Transverse colon (tissue), 3 donors: ENCODE results near the gene GRK4.

ENCODE experiments used
- POLR2A ChIP-seq: fragments of 450-650 bp; IDR thresholded peaks from one replicate; pipeline ENCODE4 v1.6.1; 2016; ENCODE audit warnings: antibody characterized with exemption, mild to moderate bottlenecking, moderate library complexity
- TF ChIP-seq, protein P1 (sequence below), 5 experiments: fragments of 200-600 bp in 3 of 5; fragments of 450-650 bp in 2 of 5; sonication (generic) in 3 of 5; IDR thresholded peaks; 1 replicate in 2 of 5; 2 replicates in 3 of 5; pipeline ENCODE4 v1.5.1; 2016 to 2017; ENCODE audit warnings: antibody characterized with exemption in 5 of 5, inconsistent platforms in 3 of 5, mild to moderate bottlenecking in 2 of 5, moderate library complexity in 1 of 5

DNA sequence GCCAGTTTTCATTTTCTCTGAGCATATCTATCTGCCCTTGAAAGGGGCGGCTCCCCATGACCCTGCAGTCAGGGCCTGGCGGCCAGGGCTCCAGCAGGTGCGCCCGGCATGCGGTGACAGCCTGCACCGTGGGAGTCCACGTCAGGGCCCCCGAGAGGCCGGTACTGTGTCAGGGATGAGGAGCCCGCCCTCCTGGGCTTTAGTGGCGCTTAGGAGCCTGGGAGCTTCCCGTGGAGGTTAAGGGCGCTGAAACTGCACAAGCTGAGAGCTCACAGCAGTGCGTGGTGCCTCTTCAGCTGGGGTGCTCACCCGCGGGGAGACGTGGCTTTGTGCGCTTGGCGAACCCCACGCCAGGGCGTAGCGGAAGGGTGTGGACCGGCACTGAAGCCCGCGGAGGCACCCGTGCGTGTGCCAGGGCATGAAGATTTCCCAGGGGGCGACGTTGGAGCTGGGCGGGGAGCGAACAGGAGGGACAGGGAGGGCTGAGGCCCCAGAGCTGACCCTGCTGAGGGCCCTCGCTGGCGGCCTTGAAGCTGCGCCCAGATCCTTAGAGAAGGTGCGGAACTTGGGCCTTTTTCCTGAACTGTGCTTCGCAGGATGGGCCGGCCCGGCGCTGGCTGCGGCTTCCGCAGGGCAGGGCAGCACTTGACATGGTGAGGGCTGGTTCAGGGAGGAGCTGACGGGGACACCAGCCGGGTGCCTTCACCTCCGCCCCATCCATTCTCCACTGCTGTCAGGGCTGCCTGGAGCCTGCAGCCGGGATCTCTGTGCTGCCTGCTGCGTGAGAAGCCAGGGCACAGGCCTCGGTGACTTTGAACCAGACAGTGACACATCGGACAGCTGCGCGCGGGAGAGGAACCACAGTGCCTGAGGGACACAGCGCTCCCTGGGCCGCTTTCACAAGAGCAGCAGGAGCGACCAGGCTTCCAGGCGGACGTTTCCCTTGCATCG, 78.1 kb downstream of the GRK4 start:
- TF ChIP-seq, protein P1, sequence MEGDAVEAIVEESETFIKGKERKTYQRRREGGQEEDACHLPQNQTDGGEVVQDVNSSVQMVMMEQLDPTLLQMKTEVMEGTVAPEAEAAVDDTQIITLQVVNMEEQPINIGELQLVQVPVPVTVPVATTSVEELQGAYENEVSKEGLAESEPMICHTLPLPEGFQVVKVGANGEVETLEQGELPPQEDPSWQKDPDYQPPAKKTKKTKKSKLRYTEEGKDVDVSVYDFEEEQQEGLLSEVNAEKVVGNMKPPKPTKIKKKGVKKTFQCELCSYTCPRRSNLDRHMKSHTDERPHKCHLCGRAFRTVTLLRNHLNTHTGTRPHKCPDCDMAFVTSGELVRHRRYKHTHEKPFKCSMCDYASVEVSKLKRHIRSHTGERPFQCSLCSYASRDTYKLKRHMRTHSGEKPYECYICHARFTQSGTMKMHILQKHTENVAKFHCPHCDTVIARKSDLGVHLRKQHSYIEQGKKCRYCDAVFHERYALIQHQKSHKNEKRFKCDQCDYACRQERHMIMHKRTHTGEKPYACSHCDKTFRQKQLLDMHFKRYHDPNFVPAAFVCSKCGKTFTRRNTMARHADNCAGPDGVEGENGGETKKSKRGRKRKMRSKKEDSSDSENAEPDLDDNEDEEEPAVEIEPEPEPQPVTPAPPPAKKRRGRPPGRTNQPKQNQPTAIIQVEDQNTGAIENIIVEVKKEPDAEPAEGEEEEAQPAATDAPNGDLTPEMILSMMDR (IDR thresholded peaks at IDR 0.05): no peak
- TF ChIP-seq POLR2A: peak; percentile 35
